GM12878 (cell line): ENCODE results near the gene CSMD2. TPM values are rescaled to one million over a fixed set of nuclear protein-coding genes. Genes with fewer than 3 reads are reported as not detected.
A peak's percentile ranks its signal among the peaks of the same experiment; 100 is the strongest.

Source experiments
- ATAC-seq: fragments of 200-7000 bp; cut with Tn5 transposase; 3 replicates; pipeline ENCODE4 v1.9.1; 2020; ENCODE audit warnings: mild to moderate bottlenecking, moderate library complexity
- BruUV-seq: library from RNA; stranded (reverse); fragments of 400-500 nt; replicated peaks from 2 replicates; lab custom pipeline; 2021; lab: Mats Ljungman, UMichigan
- CTCF ChIA-PET: fragments of 300-600 bp; sonication (Branson Sonifier 250); formaldehyde crosslinking; extraction: SDS; loops from one replicate; lab custom pipeline; 2021; ENCODE audit warnings: inconsistent platforms; lab: Yijun Ruan, JAX
- POLR2A ChIA-PET: fragments of 350-600 bp; formaldehyde crosslinking; extraction: SDS; loops from one replicate; lab custom pipeline; 2021; ENCODE audit warnings: inconsistent platforms; lab: Charles Lee
- RAD21 ChIA-PET: fragments of 300-600 bp; sonication (Branson Sonifier 250); formaldehyde crosslinking; loops from one replicate; lab custom pipeline; 2023; ENCODE audit warnings: antibody characterized with exemption; ENCODE audit not compliant: unreplicated experiment; lab: Charles Lee
- SMC1A ChIA-PET: fragments of 300-600 bp; sonication (Branson Sonifier 250); formaldehyde crosslinking; loops from one replicate; lab custom pipeline; 2023; ENCODE audit not compliant: unreplicated experiment, uncharacterized antibody; lab: Charles Lee
- DNase-seq: peaks from one replicate; pipeline ENCODE4 v3.0.0-alpha.2; 2011; ENCODE audit warnings: low read depth, low spot score
- FAIRE-seq: peaks from 3 replicates; lab custom pipeline; 2011; peaks lifted over from hg19 to GRCh38; lab: Jason Lieb, UNC
- H2AFZ ChIP-seq: 2 replicates; pipeline ENCODE4 v1.6.0; 2011; ENCODE audit warnings: low read depth, low read length, control low read depth; ENCODE audit not compliant: control insufficient read depth
- H3K27ac ChIP-seq: 2 replicates; pipeline ENCODE4 v1.5.1; 2011; ENCODE audit warnings: control low read depth; ENCODE audit not compliant: control insufficient read depth, insufficient read depth
- H3K27me3 ChIP-seq, 2 experiments: replicated peaks in 1 of 2; 2 replicates each; pipeline versions ENCODE4 v1.6.0 to v1.6.1; 2011; ENCODE audit warnings: low read length in 1 of 2; ENCODE audit not compliant: control insufficient read depth in 2 of 2, insufficient read depth in 2 of 2
- H3K36me3 ChIP-seq, 2 experiments: 2 replicates each; pipeline ENCODE4 v1.5.1; 2011; ENCODE audit warnings: low read length in 1 of 2; ENCODE audit not compliant: control insufficient read depth in 2 of 2, insufficient read depth in 2 of 2
- H3K4me1 ChIP-seq: 2 replicates; pipeline ENCODE4 v1.6.1; 2011; ENCODE audit warnings: mild to moderate bottlenecking, low read length, moderate library complexity, mixed read lengths; ENCODE audit not compliant: control insufficient read depth, insufficient read depth
- H3K4me2 ChIP-seq: 2 replicates; pipeline ENCODE4 v1.6.0; 2011; ENCODE audit warnings: control low read depth; ENCODE audit not compliant: control insufficient read depth, insufficient read depth
- H3K4me3 ChIP-seq: fragments of 200-600 bp; sonication (generic); 2 replicates; pipeline ENCODE4 v1.5.1; 2016
- H3K79me2 ChIP-seq: 2 replicates; pipeline ENCODE4 v1.6.0; 2011; ENCODE audit warnings: low read length; ENCODE audit not compliant: control insufficient read depth, insufficient read depth
- H3K9ac ChIP-seq: 2 replicates; pipeline ENCODE4 v1.8.0; 2011; ENCODE audit warnings: low read length, control low read depth, mixed read lengths; ENCODE audit not compliant: control insufficient read depth, insufficient read depth
- H3K9me3 ChIP-seq: replicated peaks from 3 replicates; pipeline ENCODE4 v1.5.1; 2011; ENCODE audit warnings: mild to moderate bottlenecking, low read length; ENCODE audit not compliant: control insufficient read depth, insufficient read depth
- H4K20me1 ChIP-seq: 2 replicates; pipeline ENCODE4 v1.6.0; 2011; ENCODE audit not compliant: control insufficient read depth, insufficient read depth
- BHLHE40 ChIP-seq, 2 experiments: fragments of 450-650 bp in 1 of 2; IDR thresholded peaks; 2 replicates each; pipeline ENCODE4 v1.6.1; 2011 to 2017; ENCODE audit warnings: low read depth in 2 of 2, borderline replicate concordance in 1 of 2, improper control_type of control experiment in 1 of 2, low read length in 1 of 2, mild to moderate bottlenecking in 1 of 2
- BRCA1 ChIP-seq: IDR thresholded peaks from 2 replicates; pipeline ENCODE4 v1.6.1; 2011; ENCODE audit warnings: low read depth, low read length, improper control_type of control experiment
- CHD1 ChIP-seq: IDR thresholded peaks from 2 replicates; pipeline ENCODE4 v1.6.1; 2012; ENCODE audit warnings: low read depth, low read length, improper control_type of control experiment
- CHD2 ChIP-seq: IDR thresholded peaks from 2 replicates; pipeline ENCODE4 v1.6.1; 2011; ENCODE audit warnings: low read depth, low read length, improper control_type of control experiment, borderline replicate concordance
- EZH2 ChIP-seq: IDR thresholded peaks from 2 replicates; pipeline ENCODE4 v1.6.1; 2012; ENCODE audit warnings: low read depth, mild to moderate bottlenecking, control low read depth, inconsistent platforms, low read length, borderline replicate concordance; ENCODE audit not compliant: control insufficient read depth
- SP1 ChIP-seq: IDR thresholded peaks from one replicate; pipeline ENCODE4 v1.6.1; 2011; ENCODE audit warnings: low read depth, low read length
- TCF7 ChIP-seq: IDR thresholded peaks from 2 replicates; pipeline ENCODE4 v1.6.1; 2014; ENCODE audit warnings: antibody characterized with exemption, borderline replicate concordance
- WRNIP1 ChIP-seq: IDR thresholded peaks from 2 replicates; pipeline ENCODE4 v1.6.1; 2011; ENCODE audit warnings: low read depth, low read length, improper control_type of control experiment, borderline replicate concordance
- ZNF384 ChIP-seq: IDR thresholded peaks from 2 replicates; pipeline ENCODE4 v1.6.1; 2012; ENCODE audit warnings: low read depth, mild to moderate bottlenecking, low read length, improper control_type of control experiment, borderline replicate concordance
- WGBS: methylation state at CpG from one replicate; pipeline ENCODE4 v1.1.6; 2016; ENCODE audit warnings: low lambda C conversion rate; ENCODE audit not compliant: insufficient replicate concordance, insufficient coverage; ENCODE audit errors: missing lambda C conversion rate; 5-methylcytosine and 5-hydroxymethylcytosine counted together
- in situ Hi-C: fragments of 300-500 bp; cut with MboI; formaldehyde crosslinking; loops from 9 replicates; pipeline ENCODE4 v1.14.3; 2018; ENCODE audit warnings: mixed read lengths
- intact Hi-C: fragments of 100-400 bp; cut with micrococcal nuclease; formaldehyde crosslinking; loops from one replicate; pipeline ENCODE4 v1.14.2; 2022; ENCODE audit not compliant: unreplicated experiment
- polyA plus RNA-seq, 11 experiments: library from polyadenylated mRNA; depleted of rRNA in 4 of 11; unstranded in 6 of 11; stranded (reverse) in 5 of 11; fragments of >200 nt; fragmentation: Nextera tagmentation in 4 of 11; fragmentation: Illumina TruSeq in 1 of 11; extraction: Ambion mirVana in 4 of 11; extraction: Trizol in 1 of 11; gene quantifications; 1 replicate in 1 of 11; 2 replicates in 10 of 11; pipeline versions ENCODE4 v1.2.1 to v1.2.3, GENCODE V29; 2011 to 2016; ENCODE audit warnings: inconsistent platforms in 2 of 11, missing spikeins in 2 of 11, low read depth in 1 of 11
- total RNA-seq, 4 experiments: library from RNA; depleted of rRNA in 3 of 4; stranded (reverse); fragments of >200 nt in 3 of 4; fragmentation: Illumina TruSeq in 1 of 4; extraction: Trizol in 1 of 4; gene quantifications; 2 replicates each; pipeline versions ENCODE4 v1.2.1 to v1.2.3, GENCODE V29; 2013 to 2021
- TF ChIP-seq, protein P1 (sequence below): IDR thresholded peaks from 2 replicates; pipeline ENCODE4 v1.6.1; 2012; ENCODE audit warnings: mild to moderate bottlenecking, low read depth, low read length
- TF ChIP-seq, protein P2 (sequence below): fragments of 450-650 bp; IDR thresholded peaks from 2 replicates; pipeline ENCODE4 v1.6.1; 2017; ENCODE audit warnings: mild to moderate bottlenecking, low read depth, inconsistent platforms; ENCODE audit not compliant: poor library complexity, severe bottlenecking
- TF ChIP-seq, protein P3 (sequence below): fragments of 450-650 bp; conservative IDR thresholded peaks from 2 replicates; pipeline ENCODE4 v1.6.1; 2017; ENCODE audit warnings: mild to moderate bottlenecking, moderate library complexity
- TF ChIP-seq, protein P4 (sequence below): fragments of 450-650 bp; IDR thresholded peaks from 2 replicates; pipeline ENCODE4 v1.6.1; 2017; ENCODE audit warnings: mild to moderate bottlenecking

Gene CSMD2
- total and polyA plus RNA-seq, 10 of the 15 experiments (the other 5 are each of a cell fraction or from before 2014, with no cell fraction given), result under 0.01 TPM; not detected in 9

DNA sequence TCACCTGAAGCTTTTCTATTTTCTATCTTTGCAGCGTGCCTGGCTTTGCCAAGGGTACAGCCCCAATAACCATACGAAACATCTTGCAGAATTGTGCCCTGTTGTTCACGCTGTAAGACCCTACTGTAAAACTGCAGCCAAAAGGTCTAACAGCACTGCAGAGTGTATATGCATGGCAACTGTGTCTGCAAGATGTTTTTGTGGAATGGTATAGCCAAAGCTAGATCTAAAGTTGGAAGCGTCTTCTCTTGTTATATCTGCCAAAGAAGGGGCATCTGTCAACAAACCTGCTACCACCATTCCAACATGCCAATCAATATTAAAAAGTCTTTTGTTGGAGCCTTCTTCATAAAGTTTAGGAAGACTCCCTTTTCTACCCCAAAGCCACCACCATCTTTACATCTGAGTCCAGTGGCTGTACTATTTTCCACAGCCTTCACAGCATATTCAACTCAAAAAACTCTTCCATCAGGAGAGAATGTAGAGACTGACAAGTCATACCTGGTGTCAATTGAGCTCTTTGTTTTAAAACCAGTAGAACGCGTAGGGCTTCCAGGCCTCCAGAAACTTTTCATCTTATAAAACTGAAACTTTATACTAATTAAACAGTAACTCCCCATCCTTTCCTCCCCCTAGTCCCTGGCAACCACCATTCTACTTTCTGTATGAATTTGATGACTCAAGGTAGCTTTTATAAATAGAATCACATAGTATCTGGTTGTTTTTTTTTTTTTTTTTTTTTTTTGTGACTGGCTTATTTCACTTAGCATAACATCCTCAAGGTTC is 652.6 kb downstream of the CSMD2 start:
- no peak overlapping the region for H3K4me3 ChIP-seq
- POLR2A ChIA-PET, result no interaction called here
- H4K20me1 ChIP-seq, result no peaks in the 10 kb centered on the region
- RAD21 ChIA-PET, result no interaction called here
- no TSS peak for BruUV-seq
- intact Hi-C loops, result no loop called here
- ATAC-seq, result peak; percentile 42; the same call in 2 of the 3 replicates
- no peak overlapping the region for H3K4me2 ChIP-seq
- WGBS, result 18% methylated on average over 6 of the region's 6 CpGs
- H3K27me3 ChIP-seq, result no peaks in the 10 kb centered on the region; a peak in 2 of 4 replicates
- no peak overlapping the region for H2AFZ ChIP-seq
- no peaks in the 10 kb centered on the region for H3K36me3 ChIP-seq
- CTCF ChIA-PET, result interaction anchor here (1.3 kb wide), 1 partner anchor 13 kb away, joined by 3 read pairs; no protein-coding TSS in a partner anchor
- H3K79me2 ChIP-seq, result no peaks in the 10 kb centered on the region
- SMC1A ChIA-PET, result no interaction called here
- FAIRE-seq, result no peak
- no peaks in the 10 kb centered on the region for H3K9me3 ChIP-seq
- H3K27ac ChIP-seq, result no peak overlapping the region
- in situ Hi-C loops, result no loop called here
- H3K9ac ChIP-seq, result no peak overlapping the region
- DNase-seq, result no peak
- H3K4me1 ChIP-seq, result no peaks in the 10 kb centered on the region
- TF ChIP-seq, protein P1, sequence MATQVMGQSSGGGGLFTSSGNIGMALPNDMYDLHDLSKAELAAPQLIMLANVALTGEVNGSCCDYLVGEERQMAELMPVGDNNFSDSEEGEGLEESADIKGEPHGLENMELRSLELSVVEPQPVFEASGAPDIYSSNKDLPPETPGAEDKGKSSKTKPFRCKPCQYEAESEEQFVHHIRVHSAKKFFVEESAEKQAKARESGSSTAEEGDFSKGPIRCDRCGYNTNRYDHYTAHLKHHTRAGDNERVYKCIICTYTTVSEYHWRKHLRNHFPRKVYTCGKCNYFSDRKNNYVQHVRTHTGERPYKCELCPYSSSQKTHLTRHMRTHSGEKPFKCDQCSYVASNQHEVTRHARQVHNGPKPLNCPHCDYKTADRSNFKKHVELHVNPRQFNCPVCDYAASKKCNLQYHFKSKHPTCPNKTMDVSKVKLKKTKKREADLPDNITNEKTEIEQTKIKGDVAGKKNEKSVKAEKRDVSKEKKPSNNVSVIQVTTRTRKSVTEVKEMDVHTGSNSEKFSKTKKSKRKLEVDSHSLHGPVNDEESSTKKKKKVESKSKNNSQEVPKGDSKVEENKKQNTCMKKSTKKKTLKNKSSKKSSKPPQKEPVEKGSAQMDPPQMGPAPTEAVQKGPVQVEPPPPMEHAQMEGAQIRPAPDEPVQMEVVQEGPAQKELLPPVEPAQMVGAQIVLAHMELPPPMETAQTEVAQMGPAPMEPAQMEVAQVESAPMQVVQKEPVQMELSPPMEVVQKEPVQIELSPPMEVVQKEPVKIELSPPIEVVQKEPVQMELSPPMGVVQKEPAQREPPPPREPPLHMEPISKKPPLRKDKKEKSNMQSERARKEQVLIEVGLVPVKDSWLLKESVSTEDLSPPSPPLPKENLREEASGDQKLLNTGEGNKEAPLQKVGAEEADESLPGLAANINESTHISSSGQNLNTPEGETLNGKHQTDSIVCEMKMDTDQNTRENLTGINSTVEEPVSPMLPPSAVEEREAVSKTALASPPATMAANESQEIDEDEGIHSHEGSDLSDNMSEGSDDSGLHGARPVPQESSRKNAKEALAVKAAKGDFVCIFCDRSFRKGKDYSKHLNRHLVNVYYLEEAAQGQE, result no peak
- TF ChIP-seq EZH2, result no peak
- TF ChIP-seq, protein P2, sequence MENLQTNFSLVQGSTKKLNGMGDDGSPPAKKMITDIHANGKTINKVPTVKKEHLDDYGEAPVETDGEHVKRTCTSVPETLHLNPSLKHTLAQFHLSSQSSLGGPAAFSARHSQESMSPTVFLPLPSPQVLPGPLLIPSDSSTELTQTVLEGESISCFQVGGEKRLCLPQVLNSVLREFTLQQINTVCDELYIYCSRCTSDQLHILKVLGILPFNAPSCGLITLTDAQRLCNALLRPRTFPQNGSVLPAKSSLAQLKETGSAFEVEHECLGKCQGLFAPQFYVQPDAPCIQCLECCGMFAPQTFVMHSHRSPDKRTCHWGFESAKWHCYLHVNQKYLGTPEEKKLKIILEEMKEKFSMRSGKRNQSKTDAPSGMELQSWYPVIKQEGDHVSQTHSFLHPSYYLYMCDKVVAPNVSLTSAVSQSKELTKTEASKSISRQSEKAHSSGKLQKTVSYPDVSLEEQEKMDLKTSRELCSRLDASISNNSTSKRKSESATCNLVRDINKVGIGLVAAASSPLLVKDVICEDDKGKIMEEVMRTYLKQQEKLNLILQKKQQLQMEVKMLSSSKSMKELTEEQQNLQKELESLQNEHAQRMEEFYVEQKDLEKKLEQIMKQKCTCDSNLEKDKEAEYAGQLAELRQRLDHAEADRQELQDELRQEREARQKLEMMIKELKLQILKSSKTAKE, result no peak
- TF ChIP-seq WRNIP1, result no peak
- TF ChIP-seq, protein P3, sequence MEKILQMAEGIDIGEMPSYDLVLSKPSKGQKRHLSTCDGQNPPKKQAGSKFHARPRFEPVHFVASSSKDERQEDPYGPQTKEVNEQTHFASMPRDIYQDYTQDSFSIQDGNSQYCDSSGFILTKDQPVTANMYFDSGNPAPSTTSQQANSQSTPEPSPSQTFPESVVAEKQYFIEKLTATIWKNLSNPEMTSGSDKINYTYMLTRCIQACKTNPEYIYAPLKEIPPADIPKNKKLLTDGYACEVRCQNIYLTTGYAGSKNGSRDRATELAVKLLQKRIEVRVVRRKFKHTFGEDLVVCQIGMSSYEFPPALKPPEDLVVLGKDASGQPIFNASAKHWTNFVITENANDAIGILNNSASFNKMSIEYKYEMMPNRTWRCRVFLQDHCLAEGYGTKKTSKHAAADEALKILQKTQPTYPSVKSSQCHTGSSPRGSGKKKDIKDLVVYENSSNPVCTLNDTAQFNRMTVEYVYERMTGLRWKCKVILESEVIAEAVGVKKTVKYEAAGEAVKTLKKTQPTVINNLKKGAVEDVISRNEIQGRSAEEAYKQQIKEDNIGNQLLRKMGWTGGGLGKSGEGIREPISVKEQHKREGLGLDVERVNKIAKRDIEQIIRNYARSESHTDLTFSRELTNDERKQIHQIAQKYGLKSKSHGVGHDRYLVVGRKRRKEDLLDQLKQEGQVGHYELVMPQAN, result no peak
- TF ChIP-seq CHD1, result no peak
- no peak for TF ChIP-seq CHD2
- TF ChIP-seq TCF7, result no peak
- TF ChIP-seq SP1, result no peak
- TF ChIP-seq BHLHE40 (IDR thresholded peaks at IDR 0.05; ENCODE audit: borderline replicate concordance in 1 of 2, low read depth in 2 of 2, low read length in 1 of 2), result no peak
- TF ChIP-seq, protein P4, sequence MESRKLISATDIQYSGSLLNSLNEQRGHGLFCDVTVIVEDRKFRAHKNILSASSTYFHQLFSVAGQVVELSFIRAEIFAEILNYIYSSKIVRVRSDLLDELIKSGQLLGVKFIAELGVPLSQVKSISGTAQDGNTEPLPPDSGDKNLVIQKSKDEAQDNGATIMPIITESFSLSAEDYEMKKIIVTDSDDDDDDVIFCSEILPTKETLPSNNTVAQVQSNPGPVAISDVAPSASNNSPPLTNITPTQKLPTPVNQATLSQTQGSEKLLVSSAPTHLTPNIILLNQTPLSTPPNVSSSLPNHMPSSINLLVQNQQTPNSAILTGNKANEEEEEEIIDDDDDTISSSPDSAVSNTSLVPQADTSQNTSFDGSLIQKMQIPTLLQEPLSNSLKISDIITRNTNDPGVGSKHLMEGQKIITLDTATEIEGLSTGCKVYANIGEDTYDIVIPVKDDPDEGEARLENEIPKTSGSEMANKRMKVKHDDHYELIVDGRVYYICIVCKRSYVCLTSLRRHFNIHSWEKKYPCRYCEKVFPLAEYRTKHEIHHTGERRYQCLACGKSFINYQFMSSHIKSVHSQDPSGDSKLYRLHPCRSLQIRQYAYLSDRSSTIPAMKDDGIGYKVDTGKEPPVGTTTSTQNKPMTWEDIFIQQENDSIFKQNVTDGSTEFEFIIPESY, result no peak
- no peak; the same call in 1 of the 2 replicates for TF ChIP-seq ZNF384
- no peak for TF ChIP-seq BRCA1
